NCI-H526 (cell line): Measurements from ENCODE around the gene TEAD1.

Source experiments
- DNase-seq, 2 experiments: peaks; one replicate each; lab custom pipeline; 2025; lab: John Stamatoyannopoulos, UW

TEAD1 gene

GRCh38 chr11:12832480-12833224, 158.4 kb downstream of the TEAD1 start:
- peak in 1 of 2 experiments; percentile 18 for DNase-seq

- DNase-seq = no peak
Observed at GRCh38 chr11:12834166-12834565, 159.9 kb downstream of the TEAD1 start.

GRCh38 chr11:12834630-12835029, 160.4 kb downstream of the TEAD1 start:
- DNase-seq = no peak

GRCh38 chr11:12835286-12835685, 161.1 kb downstream of the TEAD1 start:
- no peak for DNase-seq

- DNase-seq = no peak
Observed at GRCh38 chr11:12838463-12839123, 164.4 kb downstream of the TEAD1 start.

- DNase-seq = peak in 1 of 2 experiments; percentile 42
Observed at GRCh38 chr11:12840871-12841660, 166.8 kb downstream of the TEAD1 start.

GRCh38 chr11:12841946-12842630, 167.9 kb downstream of the TEAD1 start:
- DNase-seq = peak; percentile 17 to 57

GRCh38 chr11:12842933-12843636, 168.9 kb downstream of the TEAD1 start:
- DNase-seq = peak; percentile 74 to 79

GRCh38 chr11:12845163-12845562, 170.9 kb downstream of the TEAD1 start:
- DNase-seq = peak in 1 of 2 experiments; percentile 61

- peak; percentile 96 to 97 for DNase-seq
Observed at GRCh38 chr11:12845739-12846358, 171.6 kb downstream of the TEAD1 start.

GRCh38 chr11:12846786-12847615, 172.8 kb downstream of the TEAD1 start:
- DNase-seq = peak in 1 of 2 experiments; percentile 36

- DNase-seq = no peak
Observed at GRCh38 chr11:12848413-12848812, 174.2 kb downstream of the TEAD1 start.

GRCh38 chr11:12853325-12853651, 179.1 kb downstream of the TEAD1 start:
- no peak for DNase-seq

GRCh38 chr11:12853652-12854296, 179.6 kb downstream of the TEAD1 start:
- DNase-seq = no peak

GRCh38 chr11:12854297-12854661, 180.1 kb downstream of the TEAD1 start:
- DNase-seq = no peak

GRCh38 chr11:12854829-12855228, 180.6 kb downstream of the TEAD1 start:
- DNase-seq = no peak

GRCh38 chr11:12856338-12856737, 182.1 kb downstream of the TEAD1 start:
- DNase-seq = no peak

GRCh38 chr11:12857572-12857971, 183.4 kb downstream of the TEAD1 start:
- no peak for DNase-seq

GRCh38 chr11:12859872-12860657, 185.8 kb downstream of the TEAD1 start:
- DNase-seq = no peak
